ENCODE data around the gene RERE. TPM values are rescaled to one million over a fixed set of nuclear protein-coding genes. Genes with fewer than 3 reads are reported as not detected.

Gene RERE
- total and polyA plus RNA-seq, 4 donors, result 26.8 to 133 (median 82.7) TPM

DNA sequence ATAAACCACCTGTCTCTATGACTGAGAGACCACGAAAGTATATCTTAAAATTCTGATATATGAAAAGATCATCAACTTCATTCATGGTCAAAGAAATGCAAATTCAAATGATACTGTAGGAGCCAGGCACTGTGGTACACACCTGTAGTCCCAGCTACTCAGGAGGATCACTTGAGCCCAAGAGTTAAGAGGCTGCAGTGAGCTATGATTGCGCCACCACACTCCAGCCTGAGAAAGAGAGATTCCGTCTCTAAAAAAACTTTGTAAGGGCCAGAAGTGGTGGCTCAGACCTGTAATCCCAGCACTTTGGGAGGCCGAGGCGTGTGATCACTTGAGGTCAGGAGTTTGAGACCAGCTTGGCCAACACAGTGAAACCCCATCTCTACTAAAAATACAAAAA is 17.0 kb downstream of the RERE start:
- no peaks in the 10 kb centered on the region for H3K4me1 ChIP-seq (ENCODE audit: control insufficient read depth in 1 of 2, insufficient read depth in 2 of 2, low read length in 2 of 2)
- no peak for ATAC-seq (ENCODE audit: low FRiP score)
- no peak overlapping the region for H3K4me3 ChIP-seq (ENCODE audit: low read length in 2 of 2)
- H3K36me3 ChIP-seq (ENCODE audit: control insufficient read depth in 1 of 2, insufficient read depth in 2 of 2, low read length in 1 of 2), result no peaks in the 10 kb centered on the region
- no peaks in the 10 kb centered on the region for H3K27me3 ChIP-seq (ENCODE audit: control insufficient read depth in 1 of 2, insufficient read depth in 2 of 2, low read length in 1 of 2)
- no peak overlapping the region for H3K27ac ChIP-seq (ENCODE audit: low read depth in 1 of 2, low read length in 2 of 2)
- intact Hi-C loops (cut with DNase I), result no loop called here
- no peaks in the 10 kb centered on the region for H3K9me3 ChIP-seq (ENCODE audit: control insufficient read depth, low read length)
- no peak for DNase-seq
- WGBS, 2 donors, result 96 to 98% methylated on average over 5 of the region's 5 CpGs

DNA sequence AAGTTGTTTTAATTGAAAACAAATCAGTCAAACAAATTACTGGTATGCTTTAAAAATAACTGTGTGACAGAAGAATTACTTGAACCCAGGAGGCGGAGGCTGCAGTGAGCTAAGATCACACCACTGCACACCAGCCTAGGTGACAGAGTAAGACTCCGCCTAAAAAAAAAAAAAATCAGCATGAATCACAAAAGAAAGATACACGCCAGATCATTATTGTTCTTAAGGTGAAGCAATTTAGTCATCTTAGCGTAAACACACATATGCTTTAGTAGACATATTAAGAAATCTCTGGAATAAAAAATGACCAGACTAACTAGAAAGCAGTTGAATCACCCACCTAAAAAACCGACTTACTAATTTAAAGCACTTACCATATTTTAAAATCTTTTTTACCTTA is 20.2 kb downstream of the RERE start:
- ATAC-seq (ENCODE audit: low FRiP score) (no peak), DNase-seq (no peak)
- no peaks in the 10 kb centered on the region for H3K9me3 ChIP-seq (ENCODE audit: control insufficient read depth, low read length)
- no peak overlapping the region for H3K4me3 ChIP-seq (ENCODE audit: low read length in 2 of 2)
- H3K36me3 ChIP-seq (ENCODE audit: control insufficient read depth in 1 of 2, insufficient read depth in 2 of 2, low read length in 1 of 2), result no peaks in the 10 kb centered on the region
- H3K4me1 ChIP-seq (ENCODE audit: control insufficient read depth in 1 of 2, insufficient read depth in 2 of 2, low read length in 2 of 2), result no peaks in the 10 kb centered on the region
- no peak overlapping the region for H3K27ac ChIP-seq (ENCODE audit: low read depth in 1 of 2, low read length in 2 of 2)
- intact Hi-C loops (cut with DNase I), result no loop called here
- WGBS, 2 donors, result 90 to 91% methylated on average over 5 of the region's 5 CpGs
- H3K27me3 ChIP-seq (ENCODE audit: control insufficient read depth in 1 of 2, insufficient read depth in 2 of 2, low read length in 1 of 2), result no peaks in the 10 kb centered on the region

DNA sequence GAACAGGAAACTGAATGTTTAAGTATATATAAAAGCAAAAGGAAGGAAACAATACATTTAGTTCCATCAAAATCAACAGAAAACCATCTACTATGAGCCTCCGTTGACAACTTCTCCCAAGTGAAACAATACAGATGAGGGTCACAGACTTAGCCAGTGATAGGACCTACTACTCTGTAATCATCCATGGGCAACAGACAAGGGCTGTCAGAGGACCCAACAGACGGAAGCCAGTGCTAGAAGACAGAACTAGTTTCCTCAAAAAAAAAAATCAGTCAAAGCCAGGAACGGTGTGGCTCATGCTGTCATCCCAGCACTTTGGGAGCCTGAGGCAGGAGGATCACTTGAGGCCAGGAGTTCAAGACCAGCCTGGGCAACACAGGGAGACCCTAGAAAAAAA is 20.6 kb downstream of the RERE start:
- H3K4me1 ChIP-seq (ENCODE audit: control insufficient read depth in 1 of 2, insufficient read depth in 2 of 2, low read length in 2 of 2), result no peaks in the 10 kb centered on the region
- no peaks in the 10 kb centered on the region for H3K9me3 ChIP-seq (ENCODE audit: control insufficient read depth, low read length)
- no peaks in the 10 kb centered on the region for H3K36me3 ChIP-seq (ENCODE audit: control insufficient read depth in 1 of 2, insufficient read depth in 2 of 2, low read length in 1 of 2)
- no peak for ATAC-seq (ENCODE audit: low FRiP score)
- no peaks in the 10 kb centered on the region for H3K27me3 ChIP-seq (ENCODE audit: control insufficient read depth in 1 of 2, insufficient read depth in 2 of 2, low read length in 1 of 2)
- no peak overlapping the region for H3K4me3 ChIP-seq (ENCODE audit: low read length in 2 of 2)
- no peak overlapping the region for H3K27ac ChIP-seq (ENCODE audit: low read depth in 1 of 2, low read length in 2 of 2)
- no peak for DNase-seq
- WGBS, 2 donors, result 60 to 70% methylated on average over 3 of the region's 3 CpGs
- intact Hi-C loops (cut with DNase I), result no loop called here

DNA sequence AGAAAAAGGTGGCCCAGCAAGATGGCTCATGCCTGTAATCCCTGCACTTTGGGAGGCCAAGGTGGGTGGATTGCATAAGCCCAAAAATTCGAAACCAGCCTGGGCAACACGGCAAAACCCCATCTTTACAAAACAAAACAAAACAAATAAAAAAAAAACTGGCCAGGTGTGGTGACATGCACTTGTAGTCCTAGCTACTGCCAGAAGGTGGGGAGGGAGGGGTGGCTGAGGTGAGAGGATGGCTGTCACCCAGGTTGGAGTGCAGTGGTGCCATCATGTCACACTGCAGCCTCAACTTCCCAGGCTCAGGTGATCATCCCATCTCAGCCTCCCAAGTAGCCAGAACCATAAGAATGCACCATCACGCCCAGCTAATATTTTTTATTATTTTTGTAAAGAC is 22.8 kb downstream of the RERE start:
- no peaks in the 10 kb centered on the region for H3K4me1 ChIP-seq (ENCODE audit: control insufficient read depth in 1 of 2, insufficient read depth in 2 of 2, low read length in 2 of 2)
- no peaks in the 10 kb centered on the region for H3K36me3 ChIP-seq (ENCODE audit: control insufficient read depth in 1 of 2, insufficient read depth in 2 of 2, low read length in 1 of 2)
- no peak overlapping the region for H3K4me3 ChIP-seq (ENCODE audit: low read length in 2 of 2)
- intact Hi-C loops (cut with DNase I), result no loop called here
- no peaks in the 10 kb centered on the region for H3K9me3 ChIP-seq (ENCODE audit: control insufficient read depth, low read length)
- H3K27ac ChIP-seq (ENCODE audit: low read depth in 1 of 2, low read length in 2 of 2), result no peak overlapping the region
- no peaks in the 10 kb centered on the region for H3K27me3 ChIP-seq (ENCODE audit: control insufficient read depth in 1 of 2, insufficient read depth in 2 of 2, low read length in 1 of 2)
- ATAC-seq (ENCODE audit: low FRiP score), result no peak
- 94 to 98% methylated on average over 3 of the region's 3 CpGs for WGBS, 2 donors
- no peak for DNase-seq

DNA sequence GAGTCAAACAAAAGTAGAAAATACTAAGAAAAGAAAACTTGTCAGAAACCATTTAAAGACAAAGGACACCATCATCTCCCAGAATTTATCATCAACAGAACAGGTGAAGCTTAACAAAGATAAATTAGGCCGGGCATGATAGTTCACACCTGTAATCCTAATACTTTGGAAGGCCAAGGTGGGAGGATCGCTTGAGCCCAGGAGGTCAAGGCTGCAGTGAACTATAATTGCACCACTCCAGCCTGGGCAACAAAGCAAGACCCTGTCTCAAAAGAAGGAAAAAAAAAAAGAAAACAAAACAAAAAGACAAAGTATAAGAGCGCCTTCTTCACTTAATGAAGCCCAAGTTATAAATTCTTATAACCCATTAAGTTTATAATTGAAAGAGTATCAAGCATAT is 25.6 kb downstream of the RERE start:
- no peaks in the 10 kb centered on the region for H3K4me1 ChIP-seq (ENCODE audit: control insufficient read depth in 1 of 2, insufficient read depth in 2 of 2, low read length in 2 of 2)
- no peak overlapping the region for H3K4me3 ChIP-seq (ENCODE audit: low read length in 2 of 2)
- ATAC-seq (ENCODE audit: low FRiP score), result no peak
- 98% methylated on average over 3 of the region's 3 CpGs for WGBS, 2 donors
- no peaks in the 10 kb centered on the region for H3K9me3 ChIP-seq (ENCODE audit: control insufficient read depth, low read length)
- H3K27me3 ChIP-seq (ENCODE audit: control insufficient read depth in 1 of 2, insufficient read depth in 2 of 2, low read length in 1 of 2), result no peaks in the 10 kb centered on the region
- H3K27ac ChIP-seq (ENCODE audit: low read depth in 1 of 2, low read length in 2 of 2), result no peak overlapping the region
- intact Hi-C loops (cut with DNase I), result no loop called here
- DNase-seq, result no peak
- H3K36me3 ChIP-seq (ENCODE audit: control insufficient read depth in 1 of 2, insufficient read depth in 2 of 2, low read length in 1 of 2), result no peaks in the 10 kb centered on the region

DNA sequence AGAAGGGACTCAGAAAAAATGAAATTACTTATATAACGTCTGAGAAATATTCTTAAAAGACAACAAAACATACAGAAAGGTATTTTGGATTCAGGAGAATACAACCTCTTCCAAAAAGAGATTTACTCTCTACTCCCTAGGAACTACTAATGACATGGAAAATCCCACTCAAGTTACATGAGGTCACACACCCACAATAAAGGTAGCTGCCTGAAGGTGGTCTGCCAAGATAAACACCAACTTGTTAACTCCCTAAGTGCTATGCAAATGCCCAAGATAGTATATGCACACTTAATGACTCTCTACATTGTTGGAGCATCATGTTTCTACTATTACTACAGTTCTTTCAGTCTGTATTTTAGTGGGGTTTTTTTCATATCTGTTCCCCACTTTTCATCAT is 26.5 kb downstream of the RERE start:
- ATAC-seq (ENCODE audit: low FRiP score) (no peak), DNase-seq (no peak)
- WGBS, 2 donors, result 24 to 61% methylated on average over 1 of the region's 1 CpG
- Histone ChIP-seq H3K27ac (ENCODE audit: low read depth in 1 of 2, low read length in 2 of 2) (no peak overlapping the region), H3K9me3 (ENCODE audit: control insufficient read depth, low read length) (no peaks in the 10 kb centered on the region), H3K4me1 (ENCODE audit: control insufficient read depth in 1 of 2, insufficient read depth in 2 of 2, low read length in 2 of 2) (no peaks in the 10 kb centered on the region), H3K4me3 (ENCODE audit: low read length in 2 of 2) (no peak overlapping the region), H3K27me3 (ENCODE audit: control insufficient read depth in 1 of 2, insufficient read depth in 2 of 2, low read length in 1 of 2) (no peaks in the 10 kb centered on the region), H3K36me3 (ENCODE audit: control insufficient read depth in 1 of 2, insufficient read depth in 2 of 2, low read length in 1 of 2) (no peaks in the 10 kb centered on the region)
- intact Hi-C loops (cut with DNase I), result no loop called here

DNA sequence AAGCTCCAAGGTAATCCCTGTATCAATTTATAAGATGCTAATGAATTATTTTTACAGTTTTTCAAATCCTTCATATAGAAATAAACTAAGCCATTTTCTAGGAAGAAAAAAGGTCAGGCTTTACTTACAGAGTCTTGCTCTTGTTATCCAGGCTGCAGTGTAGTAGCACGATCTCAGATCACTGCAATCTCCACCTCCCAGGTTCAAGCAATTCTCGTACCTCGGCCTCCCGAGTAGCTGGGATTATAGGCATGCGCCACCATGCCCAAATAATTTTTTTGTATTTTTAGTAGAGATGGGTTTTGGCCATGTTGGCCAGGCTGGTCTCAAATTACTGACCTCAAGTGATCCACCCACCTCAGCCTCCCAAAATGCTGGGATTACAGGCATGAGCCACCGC is 27.0 kb downstream of the RERE start:
- H3K4me3 ChIP-seq (ENCODE audit: low read length in 2 of 2), result no peak overlapping the region
- intact Hi-C loops (cut with DNase I), result no loop called here
- no peak overlapping the region for H3K27ac ChIP-seq (ENCODE audit: low read depth in 1 of 2, low read length in 2 of 2)
- no peaks in the 10 kb centered on the region for H3K36me3 ChIP-seq (ENCODE audit: control insufficient read depth in 1 of 2, insufficient read depth in 2 of 2, low read length in 1 of 2)
- 92% methylated on average over 6 of the region's 6 CpGs for WGBS, 2 donors
- H3K9me3 ChIP-seq (ENCODE audit: control insufficient read depth, low read length), result no peaks in the 10 kb centered on the region
- no peak for DNase-seq
- ATAC-seq (ENCODE audit: low FRiP score), result no peak
- no peaks in the 10 kb centered on the region for H3K4me1 ChIP-seq (ENCODE audit: control insufficient read depth in 1 of 2, insufficient read depth in 2 of 2, low read length in 2 of 2)
- H3K27me3 ChIP-seq (ENCODE audit: control insufficient read depth in 1 of 2, insufficient read depth in 2 of 2, low read length in 1 of 2), result no peaks in the 10 kb centered on the region

DNA sequence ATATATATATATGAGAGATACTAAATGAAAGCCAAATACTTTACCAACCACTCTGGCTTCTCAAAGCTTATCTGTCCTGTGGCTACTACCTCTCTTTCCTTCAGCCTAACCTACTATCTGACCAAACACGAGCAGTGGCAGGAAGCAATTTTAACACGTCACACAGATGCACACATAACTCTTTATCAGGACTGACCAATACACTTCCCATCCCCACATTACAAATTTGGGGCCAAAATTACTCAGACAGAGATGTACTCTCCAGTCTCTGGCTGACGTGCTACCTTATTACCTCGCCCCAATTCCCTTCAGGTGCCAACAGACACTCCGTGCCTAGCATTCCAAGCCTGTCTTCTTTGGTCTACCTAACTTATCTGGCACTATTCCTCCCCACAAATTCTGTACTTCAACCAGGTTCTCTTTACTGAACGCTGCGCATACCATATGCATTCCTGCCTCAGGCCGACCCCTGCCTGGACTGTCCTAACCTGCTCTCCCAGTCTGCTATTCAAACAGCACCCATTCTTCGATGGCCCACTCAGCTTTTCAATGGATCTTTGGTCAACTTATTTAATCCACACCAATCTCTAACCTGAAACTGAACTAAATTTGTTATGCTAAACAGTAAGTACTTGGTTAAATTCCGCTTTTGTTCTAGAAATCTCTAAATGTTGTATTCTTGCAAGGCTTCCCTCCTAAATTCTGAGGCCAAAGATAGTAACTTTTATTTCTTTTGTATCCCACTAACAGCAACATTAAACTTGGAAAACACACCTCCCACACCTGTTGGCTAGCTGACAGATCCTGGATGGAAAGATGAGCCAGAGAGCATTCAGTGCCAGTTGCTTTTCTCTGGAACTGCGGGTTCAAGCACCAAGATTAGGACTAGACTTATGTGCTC is 27.9 kb downstream of the RERE start:
- no peak for DNase-seq
- intact Hi-C loops (cut with DNase I), result no loop called here

DNA sequence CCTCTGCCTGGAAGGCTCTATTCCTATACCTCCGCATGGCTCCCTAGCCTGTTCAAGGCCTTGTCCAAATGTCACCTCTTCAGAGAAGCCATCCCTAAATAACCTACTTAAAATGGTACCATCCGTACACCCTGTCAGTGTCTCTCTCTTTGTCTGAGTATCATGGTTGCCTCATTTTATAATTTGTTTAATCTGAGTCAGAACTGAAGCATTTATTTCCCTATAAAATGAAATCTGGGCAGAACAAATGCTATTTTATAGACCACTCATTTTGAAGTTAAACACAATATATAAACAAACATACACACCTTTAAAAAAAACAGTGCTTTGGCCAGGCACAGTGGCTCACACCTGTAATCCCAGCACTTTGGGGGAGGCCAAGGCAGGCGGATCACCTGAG is 30.2 kb downstream of the RERE start:
- ATAC-seq (ENCODE audit: low FRiP score), result no peak
- no peaks in the 10 kb centered on the region for H3K9me3 ChIP-seq (ENCODE audit: control insufficient read depth, low read length)
- H3K4me3 ChIP-seq (ENCODE audit: low read length in 2 of 2), result no peak overlapping the region
- no peaks in the 10 kb centered on the region for H3K27me3 ChIP-seq (ENCODE audit: control insufficient read depth in 1 of 2, insufficient read depth in 2 of 2, low read length in 1 of 2)
- 95 to 96% methylated on average over 3 of the region's 3 CpGs for WGBS, 2 donors
- intact Hi-C loops (cut with DNase I), result no loop called here
- H3K36me3 ChIP-seq (ENCODE audit: control insufficient read depth in 1 of 2, insufficient read depth in 2 of 2, low read length in 1 of 2), result no peaks in the 10 kb centered on the region
- no peaks in the 10 kb centered on the region for H3K4me1 ChIP-seq (ENCODE audit: control insufficient read depth in 1 of 2, insufficient read depth in 2 of 2, low read length in 2 of 2)
- no peak overlapping the region for H3K27ac ChIP-seq (ENCODE audit: low read depth in 1 of 2, low read length in 2 of 2)
- DNase-seq, result no peak

More for the DNA sequence above, 27.9 kb downstream of the RERE start:
- H3K4me3 ChIP-seq (ENCODE audit: low read length in 2 of 2), result no peak overlapping the region
- H3K27me3 ChIP-seq (ENCODE audit: control insufficient read depth in 1 of 2, insufficient read depth in 2 of 2, low read length in 1 of 2), result no peaks in the 10 kb centered on the region
- no peak for ATAC-seq (ENCODE audit: low FRiP score)
- no peak overlapping the region for H3K27ac ChIP-seq (ENCODE audit: low read depth in 1 of 2, low read length in 2 of 2)
- no peaks in the 10 kb centered on the region for H3K9me3 ChIP-seq (ENCODE audit: control insufficient read depth, low read length)
- no peaks in the 10 kb centered on the region for H3K36me3 ChIP-seq (ENCODE audit: control insufficient read depth in 1 of 2, insufficient read depth in 2 of 2, low read length in 1 of 2)
- no peaks in the 10 kb centered on the region for H3K4me1 ChIP-seq (ENCODE audit: control insufficient read depth in 1 of 2, insufficient read depth in 2 of 2, low read length in 2 of 2)
- WGBS, 2 donors, result 90 to 92% methylated on average over 11 of the region's 11 CpGs
